ENCODE results near the gene COASY. TPM values are rescaled to one million over a fixed set of nuclear protein-coding genes. Genes with fewer than 3 reads are reported as not detected.

The COASY gene
- total and polyA plus RNA-seq, 2 donors from 2014 or later = 71.9 to 145 TPM

DNA sequence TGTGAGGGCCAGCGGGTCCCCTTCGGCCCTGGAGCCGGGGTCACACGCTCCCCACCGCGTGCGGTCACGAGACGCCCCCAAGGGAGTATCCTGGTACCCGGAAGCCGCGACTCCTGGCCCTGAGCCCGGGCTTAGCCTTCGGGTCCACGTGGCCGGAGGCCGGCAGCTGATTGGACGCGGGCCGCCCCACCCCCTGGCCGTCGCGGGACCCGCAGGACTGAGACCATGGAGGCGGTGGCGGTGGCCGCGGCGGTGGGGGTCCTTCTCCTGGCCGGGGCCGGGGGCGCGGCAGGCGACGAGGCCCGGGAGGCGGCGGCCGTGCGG is 25.9 kb upstream of the COASY start, which contains the start of gene NAGLU:
TSS of gene NAGLU (plus strand) at position 194 of the 324 bp plus-strand sequence. CDS start at position 226, 32 bp downstream.
- FAIRE-seq = no peak
- peaks cover 4 to 21% (median 14%) of the 10 kb centered on the region in 3 donors for H3K4me1 ChIP-seq (ENCODE audit: control insufficient read depth in 2 of 3, insufficient read depth in 2 of 3, low read depth in 1 of 3, low read length in 3 of 3)
- intact Hi-C loops (cut with DNase I) = no loop called here
- TF ChIP-seq, protein P1, sequence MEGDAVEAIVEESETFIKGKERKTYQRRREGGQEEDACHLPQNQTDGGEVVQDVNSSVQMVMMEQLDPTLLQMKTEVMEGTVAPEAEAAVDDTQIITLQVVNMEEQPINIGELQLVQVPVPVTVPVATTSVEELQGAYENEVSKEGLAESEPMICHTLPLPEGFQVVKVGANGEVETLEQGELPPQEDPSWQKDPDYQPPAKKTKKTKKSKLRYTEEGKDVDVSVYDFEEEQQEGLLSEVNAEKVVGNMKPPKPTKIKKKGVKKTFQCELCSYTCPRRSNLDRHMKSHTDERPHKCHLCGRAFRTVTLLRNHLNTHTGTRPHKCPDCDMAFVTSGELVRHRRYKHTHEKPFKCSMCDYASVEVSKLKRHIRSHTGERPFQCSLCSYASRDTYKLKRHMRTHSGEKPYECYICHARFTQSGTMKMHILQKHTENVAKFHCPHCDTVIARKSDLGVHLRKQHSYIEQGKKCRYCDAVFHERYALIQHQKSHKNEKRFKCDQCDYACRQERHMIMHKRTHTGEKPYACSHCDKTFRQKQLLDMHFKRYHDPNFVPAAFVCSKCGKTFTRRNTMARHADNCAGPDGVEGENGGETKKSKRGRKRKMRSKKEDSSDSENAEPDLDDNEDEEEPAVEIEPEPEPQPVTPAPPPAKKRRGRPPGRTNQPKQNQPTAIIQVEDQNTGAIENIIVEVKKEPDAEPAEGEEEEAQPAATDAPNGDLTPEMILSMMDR (IDR thresholded peaks at IDR 0.05; ENCODE audit: borderline replicate concordance, extremely low read depth, insufficient read depth) = no peak
- H3K4me3 ChIP-seq (ENCODE audit: low read length in 3 of 3) = peak within 1 kb of the TSS; percentile 75 to 93 (median 84)
- peaks cover 0 to 14% (median 5%) of the 10 kb centered on the region in 3 donors for H3K36me3 ChIP-seq (ENCODE audit: control insufficient read depth in 2 of 3, insufficient read depth in 3 of 3, low read length in 3 of 3)
- peak within 1 kb of the TSS; percentile 63 to 89 (median 66) for H3K9ac ChIP-seq (ENCODE audit: low read length in 3 of 3)
- peak within 1 kb of the TSS; percentile 85 to 98 for H3K27ac ChIP-seq (ENCODE audit: low read depth in 2 of 2, low read length in 2 of 2)
- no peaks in the 10 kb centered on the region for H3K27me3 ChIP-seq (ENCODE audit: control insufficient read depth, insufficient read depth, low read length)
- DNase-seq = peak; percentile 89 to 99 (median 92)
- no peaks in the 10 kb centered on the region for H3K9me3 ChIP-seq (ENCODE audit: control insufficient read depth in 2 of 3, insufficient read depth in 1 of 3, low read length in 3 of 3)

DNA sequence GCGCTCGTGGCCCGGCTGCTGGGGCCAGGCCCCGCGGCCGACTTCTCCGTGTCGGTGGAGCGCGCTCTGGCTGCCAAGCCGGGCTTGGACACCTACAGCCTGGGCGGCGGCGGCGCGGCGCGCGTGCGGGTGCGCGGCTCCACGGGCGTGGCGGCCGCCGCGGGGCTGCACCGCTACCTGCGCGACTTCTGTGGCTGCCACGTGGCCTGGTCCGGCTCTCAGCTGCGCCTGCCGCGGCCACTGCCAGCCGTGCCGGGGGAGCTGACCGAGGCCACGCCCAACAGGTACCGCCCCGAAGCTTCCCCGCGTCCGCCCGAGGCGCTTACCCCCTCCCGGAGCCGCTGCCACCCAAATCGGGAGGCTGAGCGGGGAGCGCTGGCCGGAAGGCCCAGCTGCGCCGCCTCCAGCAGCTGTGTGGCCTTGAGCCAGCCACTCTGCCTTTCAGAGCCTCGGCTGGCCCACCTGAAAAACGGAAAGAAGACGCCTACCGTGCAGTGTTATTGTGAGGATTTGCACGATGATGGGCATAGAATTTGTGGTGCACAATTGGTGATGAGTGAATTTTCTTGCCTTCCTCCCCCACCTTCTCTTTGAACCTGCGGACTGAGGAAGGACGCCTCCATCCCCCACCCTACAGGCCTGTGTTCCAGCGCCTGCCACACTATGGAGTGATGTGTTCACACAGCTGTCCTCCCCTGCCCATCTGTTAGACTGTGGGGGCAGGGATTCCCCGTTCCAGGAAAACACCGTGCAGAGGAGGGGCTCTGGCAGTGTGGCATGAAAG is 25.4 kb upstream of the COASY start:
- peak overlapping the region; percentile 75 to 93 (median 84) for H3K4me3 ChIP-seq (ENCODE audit: low read length in 3 of 3)
- intact Hi-C loops (cut with DNase I) = no loop called here
- TF ChIP-seq, protein P1 (IDR thresholded peaks at IDR 0.05; ENCODE audit: borderline replicate concordance, extremely low read depth, insufficient read depth) = no peak
- peak overlapping the region; percentile 63 to 89 (median 66) for H3K9ac ChIP-seq (ENCODE audit: low read length in 3 of 3)
- peaks cover 0 to 19% (median 8%) of the 10 kb centered on the region in 3 donors for H3K36me3 ChIP-seq (ENCODE audit: control insufficient read depth in 2 of 3, insufficient read depth in 3 of 3, low read length in 3 of 3)
- peak overlapping the region; percentile 67 to 98 for H3K27ac ChIP-seq (ENCODE audit: low read depth in 2 of 2, low read length in 2 of 2)
- FAIRE-seq (no peak), DNase-seq (peak; percentile 76 to 95 (median 86))
- peaks cover 4 to 17% (median 14%) of the 10 kb centered on the region in 3 donors for H3K4me1 ChIP-seq (ENCODE audit: control insufficient read depth in 2 of 3, insufficient read depth in 2 of 3, low read depth in 1 of 3, low read length in 3 of 3)
- no peaks in the 10 kb centered on the region for H3K27me3 ChIP-seq (ENCODE audit: control insufficient read depth, insufficient read depth, low read length)
- no peaks in the 10 kb centered on the region for H3K9me3 ChIP-seq (ENCODE audit: control insufficient read depth in 2 of 3, insufficient read depth in 1 of 3, low read length in 3 of 3)

DNA sequence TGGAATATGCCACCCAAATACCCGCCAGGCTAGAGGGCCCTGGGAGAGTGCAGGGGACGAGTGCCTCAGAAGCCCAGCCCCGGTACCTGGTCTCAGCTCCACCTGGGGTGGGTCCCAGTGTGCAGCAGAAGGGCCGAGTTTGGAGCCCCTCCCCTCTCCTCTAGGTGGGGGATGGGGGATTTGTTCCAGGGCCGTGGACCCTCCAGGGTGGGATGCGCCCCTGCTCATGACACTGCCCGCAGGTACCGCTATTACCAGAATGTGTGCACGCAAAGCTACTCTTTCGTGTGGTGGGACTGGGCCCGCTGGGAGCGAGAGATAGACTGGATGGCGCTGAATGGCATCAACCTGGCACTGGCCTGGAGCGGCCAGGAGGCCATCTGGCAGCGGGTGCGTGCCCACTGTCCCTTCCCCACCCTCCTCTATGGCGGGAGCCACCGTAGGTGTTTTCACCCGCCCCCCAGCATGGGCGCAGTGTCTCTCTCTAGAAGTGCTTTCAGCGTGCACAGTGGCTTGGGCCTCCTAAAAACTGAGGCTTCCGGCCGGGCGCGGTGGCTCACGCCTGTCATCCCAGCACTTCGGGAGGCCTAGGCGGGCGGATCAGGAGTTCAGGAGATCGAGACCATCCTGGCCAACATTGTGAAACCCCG is 24.7 kb upstream of the COASY start:
- H3K27ac ChIP-seq (ENCODE audit: low read depth in 2 of 2, low read length in 2 of 2) = peak overlapping the region in 1 of 2 donors; percentile 98
- H3K27me3 ChIP-seq (ENCODE audit: control insufficient read depth, insufficient read depth, low read length) = no peaks in the 10 kb centered on the region
- peak in 2 of 5 donors; percentile 73 to 79 for DNase-seq
- H3K9me3 ChIP-seq (ENCODE audit: control insufficient read depth in 2 of 3, insufficient read depth in 1 of 3, low read length in 3 of 3) = no peaks in the 10 kb centered on the region
- H3K9ac ChIP-seq (ENCODE audit: low read length in 3 of 3) = peak overlapping the region in 2 of 3 donors; percentile 63 to 89
- no peak for FAIRE-seq
- H3K4me3 ChIP-seq (ENCODE audit: low read length in 3 of 3) = peak overlapping the region; percentile 75 to 93 (median 84)
- TF ChIP-seq, protein P1 (IDR thresholded peaks at IDR 0.05; ENCODE audit: borderline replicate concordance, extremely low read depth, insufficient read depth) = no peak
- intact Hi-C loops (cut with DNase I) = no loop called here
- peaks cover 4 to 16% (median 14%) of the 10 kb centered on the region in 3 donors for H3K4me1 ChIP-seq (ENCODE audit: control insufficient read depth in 2 of 3, insufficient read depth in 2 of 3, low read depth in 1 of 3, low read length in 3 of 3)
- H3K36me3 ChIP-seq (ENCODE audit: control insufficient read depth in 2 of 3, insufficient read depth in 3 of 3, low read length in 3 of 3) = peaks cover 0 to 19% (median 8%) of the 10 kb centered on the region in 3 donors
